K562 (cell line): ENCODE measurements around the gene COA3. TPM values are rescaled to one million over a fixed set of nuclear protein-coding genes. Genes with fewer than 3 reads are reported as not detected.

Experiments used
- ATAC-seq: fragments of 200-7000 bp; cut with Tn5 transposase; 3 replicates; pipeline ENCODE4 v1.9.1; 2020; ENCODE audit warnings: moderate library complexity
- BruUV-seq: library from RNA; stranded (reverse); fragments of 400-500 nt; replicated peaks from 2 replicates; lab custom pipeline; 2021; lab: Mats Ljungman, UMichigan
- CTCF ChIA-PET: fragments of 300-600 bp; formaldehyde crosslinking; extraction: SDS; loops from one replicate; lab custom pipeline; 2021; ENCODE audit warnings: low intra/inter-chr PET ratio; lab: Yijun Ruan, JAX
- POLR2A ChIA-PET: fragments of 300-600, 350-650 bp; sonication (Branson Sonifier 250); formaldehyde crosslinking; extraction: SDS; loops from one replicate; lab custom pipeline; 2021; ENCODE audit warnings: antibody characterized with exemption, inconsistent platforms; lab: Yijun Ruan, JAX
- DNase-seq, 4 experiments: peaks; one replicate each; pipeline versions ENCODE4 v3.0.0 to v3.0.0-alpha.2; 2011 to 2018; ENCODE audit warnings: low spot score in 3 of 4, mixed read lengths in 3 of 4; ENCODE audit errors: extremely low read depth in 1 of 4
- FAIRE-seq: peaks from 2 replicates; lab custom pipeline; 2011; peaks lifted over from hg19 to GRCh38; lab: Jason Lieb, UNC
- H2AFZ ChIP-seq: 2 replicates; pipeline ENCODE4 v1.6.0; 2011; ENCODE audit warnings: low read depth, low read length, control low read depth, inconsistent platforms
- H3K27ac ChIP-seq: fragments of 200-600 bp; 3 replicates; pipeline ENCODE4 v1.8.0; 2011; ENCODE audit warnings: low read depth, mild to moderate bottlenecking, control low read depth, inconsistent platforms, low read length, moderate library complexity, mixed read lengths; ENCODE audit errors: extremely low read depth
- H3K27me3 ChIP-seq, 2 experiments: fragments of 300-600 bp in 1 of 2; 2 replicates in 1 of 2; 3 replicates in 1 of 2; pipeline versions ENCODE4 v1.6.0 to v1.8.0; 2011; ENCODE audit warnings: inconsistent platforms in 2 of 2, low read length in 2 of 2, mild to moderate bottlenecking in 1 of 2, mixed read lengths in 1 of 2, moderate library complexity in 1 of 2; ENCODE audit not compliant: control insufficient read depth in 2 of 2, insufficient read depth in 2 of 2
- H3K36me3 ChIP-seq: fragments of 300-600 bp; 3 replicates; pipeline ENCODE4 v1.8.0; 2011; ENCODE audit warnings: mild to moderate bottlenecking, low read length, inconsistent platforms; ENCODE audit not compliant: control insufficient read depth, insufficient read depth
- H3K4me1 ChIP-seq, 2 experiments: fragments of 200-600 bp in 1 of 2; replicated peaks in 1 of 2; 2 replicates in 1 of 2; 3 replicates in 1 of 2; pipeline versions ENCODE4 v1.5.1 to v1.8.0; 2011; ENCODE audit warnings: inconsistent platforms in 2 of 2, low read length in 2 of 2, mild to moderate bottlenecking in 1 of 2, mixed read lengths in 1 of 2, moderate library complexity in 1 of 2; ENCODE audit not compliant: control insufficient read depth in 2 of 2, insufficient read depth in 2 of 2
- H3K4me2 ChIP-seq: 2 replicates; pipeline ENCODE4 v1.6.1; 2011; ENCODE audit warnings: low read length, control low read depth, inconsistent platforms, mixed read lengths; ENCODE audit not compliant: insufficient read depth
- H3K4me3 ChIP-seq: fragments of 200-600 bp; sonication (generic), shearing (Covaris generic); 2 replicates; pipeline ENCODE4 v1.5.1; 2016; ENCODE audit warnings: control low read depth, inconsistent platforms
- H3K79me2 ChIP-seq: fragments of 200-600 bp; 3 replicates; pipeline ENCODE4 v1.8.0; 2011; ENCODE audit warnings: low read length, inconsistent platforms; ENCODE audit not compliant: control insufficient read depth, insufficient read depth
- H3K9ac ChIP-seq, 2 experiments: 2 replicates each; pipeline versions ENCODE4 v1.6.0 to v1.6.1; 2011; ENCODE audit warnings: low read depth in 2 of 2, low read length in 2 of 2, control low read depth in 1 of 2, inconsistent platforms in 1 of 2, mild to moderate bottlenecking in 1 of 2, mixed read lengths in 1 of 2; ENCODE audit not compliant: insufficient read depth in 1 of 2
- H3K9me1 ChIP-seq: one replicate; pipeline ENCODE4 v1.6.0; 2011; ENCODE audit warnings: inconsistent platforms, mild to moderate bottlenecking, low read length, moderate library complexity; ENCODE audit not compliant: control insufficient read depth, insufficient read depth
- H3K9me3 ChIP-seq: replicated peaks from 2 replicates; pipeline ENCODE4 v1.5.1; 2011; ENCODE audit warnings: low read depth, low read length, inconsistent platforms; ENCODE audit not compliant: control insufficient read depth, insufficient read depth
- H4K20me1 ChIP-seq: replicated peaks from 2 replicates; pipeline ENCODE4 v1.6.1; 2011; ENCODE audit warnings: low read length, inconsistent platforms, mixed read lengths; ENCODE audit not compliant: control insufficient read depth, insufficient read depth
- CEBPG ChIP-seq, 3 experiments: fragments of 200-800 bp in 1 of 3; sonication (Bioruptor generic) in 1 of 3; sonication (generic) in 1 of 3; formaldehyde crosslinking in 1 of 3; IDR thresholded peaks in 2 of 3; conservative IDR thresholded peaks in 1 of 3; 2 replicates each; pipeline versions ENCODE4 v1.6.1 to v1.8.0; 2016 to 2022; ENCODE audit warnings: missing compliant biosample characterization in 2 of 3, missing genetic modification characterization in 2 of 3, mild to moderate bottlenecking in 1 of 3, missing genetic modification reagents in 1 of 3
- CREBBP ChIP-seq: IDR thresholded peaks from one replicate; pipeline ENCODE4 v1.6.1; 2012; ENCODE audit warnings: low read depth, mild to moderate bottlenecking, control low read depth, inconsistent platforms, low read length
- ESRRB ChIP-seq: fragments of 250-450 bp; sonication (Bioruptor Pico); IDR thresholded peaks from 2 replicates; pipeline ENCODE4 v1.5.0; 2020; ENCODE audit warnings: mild to moderate bottlenecking, moderate library complexity, borderline replicate concordance
- MYNN ChIP-seq, 2 experiments: sonication (generic); formaldehyde crosslinking in 1 of 2; IDR thresholded peaks; 2 replicates each; pipeline versions ENCODE4 v1.5.0 to v1.6.1; 2016 to 2020; ENCODE audit warnings: antibody characterized with exemption in 1 of 2, missing genetic modification reagents in 1 of 2
- NBN ChIP-seq: fragments of 450-650 bp; IDR thresholded peaks from 2 replicates; pipeline ENCODE4 v1.6.1; 2016; ENCODE audit warnings: low read depth, mild to moderate bottlenecking
- NR2C2 ChIP-seq, 2 experiments: fragments of 200-800 bp in 1 of 2; sonication (Bioruptor generic) in 1 of 2; sonication (generic) in 1 of 2; formaldehyde crosslinking in 1 of 2; IDR thresholded peaks; 2 replicates each; pipeline versions ENCODE4 v1.6.1 to v1.8.0; 2016 to 2022; ENCODE audit warnings: mild to moderate bottlenecking in 1 of 2, missing compliant biosample characterization in 1 of 2, missing genetic modification characterization in 1 of 2, missing genetic modification reagents in 1 of 2
- PHB ChIP-seq: fragments of 250-450 bp; sonication (Bioruptor Pico); IDR thresholded peaks from 2 replicates; pipeline ENCODE4 v1.5.0; 2021
- ZBTB7A ChIP-seq: IDR thresholded peaks from 2 replicates; pipeline ENCODE4 v1.6.1; 2011; ENCODE audit warnings: low read depth, mild to moderate bottlenecking, low read length, moderate library complexity, borderline replicate concordance; ENCODE audit not compliant: control insufficient read depth
- ZNF316 ChIP-seq: fragments of 450-650 bp; IDR thresholded peaks from 2 replicates; pipeline ENCODE4 v1.6.1; 2016
- WGBS: fragments of 100-300 bp; shearing (Covaris generic); methylation state at CpG from one replicate; pipeline ENCODE4 v1.1.6; 2016; ENCODE audit warnings: low coverage, mixed read lengths; ENCODE audit not compliant: insufficient coverage; ENCODE audit errors: missing lambda C conversion rate; 5-methylcytosine and 5-hydroxymethylcytosine counted together
- in situ Hi-C: fragments of 300-500 bp; cut with MboI; formaldehyde crosslinking; loops from 4 replicates; pipeline ENCODE4 v1.15.0; 2018; ENCODE audit warnings: inconsistent platforms, mixed read lengths
- intact Hi-C: fragments of 100-400 bp; cut with micrococcal nuclease; formaldehyde crosslinking; loops from 2 replicates; pipeline ENCODE4 v1.14.2; 2022
- polyA plus RNA-seq, 8 experiments: library from polyadenylated mRNA; depleted of rRNA in 4 of 8; stranded (reverse) in 5 of 8; unstranded in 3 of 8; fragments of >200 nt; fragmentation: Nextera tagmentation in 2 of 8; fragmentation: Illumina TruSeq in 1 of 8; extraction: Ambion mirVana in 2 of 8; extraction: Trizol in 1 of 8; gene quantifications; 2 replicates each; pipeline versions ENCODE4 v1.2.1 to v1.2.3, GENCODE V29; 2011 to 2014; ENCODE audit warnings: inconsistent platforms in 1 of 8, missing spikeins in 1 of 8
- total RNA-seq, 7 experiments: library from RNA; depleted of rRNA in 6 of 7; stranded (reverse); fragments of >200 nt in 6 of 7; fragmentation: Illumina TruSeq in 2 of 7; extraction: Trizol in 2 of 7; gene quantifications; 2 replicates each; pipeline versions ENCODE4 v1.2.1 to v1.2.3, GENCODE V29; 2011 to 2021; ENCODE audit warnings: low replicate concordance in 1 of 7
- TF ChIP-seq, protein P1 (sequence below), 2 experiments: fragments of 450-650 bp in 1 of 2; sonication (generic) in 1 of 2; formaldehyde crosslinking in 1 of 2; IDR thresholded peaks in 1 of 2; conservative IDR thresholded peaks in 1 of 2; 2 replicates each; pipeline versions ENCODE4 v1.6.1 to v1.8.1; 2016 to 2023; ENCODE audit warnings: mild to moderate bottlenecking in 2 of 2, moderate library complexity in 2 of 2, inconsistent platforms in 1 of 2, missing genetic modification reagents in 1 of 2
- TF ChIP-seq, protein P2 (sequence below): fragments of 250-450 bp; sonication (Bioruptor Pico); IDR thresholded peaks from 2 replicates; pipeline ENCODE4 v1.8.0; 2022; ENCODE audit warnings: moderate library complexity, mild to moderate bottlenecking, inconsistent platforms
- TF ChIP-seq, protein P3 (sequence below): sonication (generic); formaldehyde crosslinking; IDR thresholded peaks from 2 replicates; pipeline ENCODE4 v1.8.0; 2022; ENCODE audit warnings: mild to moderate bottlenecking, missing genetic modification reagents

The COA3 gene
- total and polyA plus RNA-seq, 9 of the 15 experiments (the other 6 are each of a cell fraction or from before 2014, with no cell fraction given), result 49.6 to 153 (median 61.4) TPM

DNA sequence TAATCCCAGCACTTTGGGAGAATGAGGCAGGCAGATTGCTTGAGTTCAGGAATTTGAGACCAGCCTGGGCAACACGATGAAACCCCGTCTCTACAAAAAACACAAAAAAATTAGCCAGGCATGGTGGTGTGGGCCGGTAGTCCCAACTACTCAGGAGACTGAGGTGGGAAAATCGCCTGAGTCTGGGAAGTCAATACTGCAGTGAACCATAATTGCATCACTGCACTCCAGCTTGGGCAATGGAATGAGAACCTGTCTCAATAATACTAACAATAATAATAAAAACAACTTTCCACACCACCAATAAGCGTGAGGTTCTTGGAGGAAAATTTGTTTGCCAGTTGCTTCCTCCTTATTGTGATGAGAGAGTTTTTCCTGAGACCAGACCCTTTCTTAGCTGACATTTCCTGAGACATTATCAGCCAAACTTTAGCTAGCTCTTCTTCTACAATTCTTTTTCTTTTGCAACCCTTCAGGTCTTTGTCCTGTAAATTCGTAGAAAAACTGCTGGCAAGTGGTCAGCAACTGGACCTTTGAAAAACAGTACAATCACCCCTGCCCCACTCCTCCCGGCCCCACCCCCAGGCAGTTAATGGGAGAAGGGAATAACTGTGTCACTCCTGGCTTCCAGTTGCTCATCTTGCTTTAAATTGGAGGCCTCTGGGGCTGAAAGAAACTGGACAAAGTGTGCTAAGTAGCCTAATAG, 50.1 kb downstream of the COA3 start:
- peaks cover 3% of the 10 kb centered on the region; the same call in 1 of the 2 replicates for H4K20me1 ChIP-seq
- no peak for DNase-seq
- CTCF ChIA-PET, result no interaction called here
- no peak overlapping the region for H2AFZ ChIP-seq
- in situ Hi-C loops (no loop called here), intact Hi-C loops (no loop called here)
- no TSS peak for BruUV-seq
- no peaks in the 10 kb centered on the region for H3K36me3 ChIP-seq
- 25% methylated on average over 6 of the region's 7 CpGs for WGBS
- H3K9me1 ChIP-seq, result no peaks in the 10 kb centered on the region
- no peak overlapping the region for H3K4me3 ChIP-seq
- no peak for ATAC-seq
- POLR2A ChIA-PET, result interaction anchor here (0.6 to 1.7 kb wide), 4 partner anchors 12 to 384 kb away, joined by 3 to 6 read pairs (median 4); no protein-coding TSS in a partner anchor
- FAIRE-seq, result no peak
- H3K4me1 ChIP-seq, result peaks cover 24 to 28% of the 10 kb centered on the region in 2 experiments; a peak in 4 of 5 replicates
- H3K9ac ChIP-seq, result no peak overlapping the region
- H3K79me2 ChIP-seq, result peaks cover 14% of the 10 kb centered on the region; the same call in 2 of the 3 replicates
- H3K4me2 ChIP-seq, result no peak overlapping the region
- no peak overlapping the region for H3K27ac ChIP-seq
- no peaks in the 10 kb centered on the region for H3K9me3 ChIP-seq
- no peaks in the 10 kb centered on the region for H3K27me3 ChIP-seq
- TF ChIP-seq PHB (CRISPR knock-in tag), result no peak
- TF ChIP-seq NBN, result no peak
- TF ChIP-seq ZBTB7A, result no peak
- TF ChIP-seq, protein P1, sequence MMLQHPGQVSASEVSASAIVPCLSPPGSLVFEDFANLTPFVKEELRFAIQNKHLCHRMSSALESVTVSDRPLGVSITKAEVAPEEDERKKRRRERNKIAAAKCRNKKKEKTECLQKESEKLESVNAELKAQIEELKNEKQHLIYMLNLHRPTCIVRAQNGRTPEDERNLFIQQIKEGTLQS (IDR thresholded peaks at IDR 0.05), result peak; percentile 39; the same call in 1 of the 2 replicates
- TF ChIP-seq, protein P1 (CRISPR knock-in tag; conservative IDR thresholded peaks at IDR 0.05), result no peak
- TF ChIP-seq ESRRB (CRISPR knock-in tag), result no peak
- TF ChIP-seq CREBBP, result no peak
- TF ChIP-seq ZNF316, result no peak
- TF ChIP-seq, protein P2, sequence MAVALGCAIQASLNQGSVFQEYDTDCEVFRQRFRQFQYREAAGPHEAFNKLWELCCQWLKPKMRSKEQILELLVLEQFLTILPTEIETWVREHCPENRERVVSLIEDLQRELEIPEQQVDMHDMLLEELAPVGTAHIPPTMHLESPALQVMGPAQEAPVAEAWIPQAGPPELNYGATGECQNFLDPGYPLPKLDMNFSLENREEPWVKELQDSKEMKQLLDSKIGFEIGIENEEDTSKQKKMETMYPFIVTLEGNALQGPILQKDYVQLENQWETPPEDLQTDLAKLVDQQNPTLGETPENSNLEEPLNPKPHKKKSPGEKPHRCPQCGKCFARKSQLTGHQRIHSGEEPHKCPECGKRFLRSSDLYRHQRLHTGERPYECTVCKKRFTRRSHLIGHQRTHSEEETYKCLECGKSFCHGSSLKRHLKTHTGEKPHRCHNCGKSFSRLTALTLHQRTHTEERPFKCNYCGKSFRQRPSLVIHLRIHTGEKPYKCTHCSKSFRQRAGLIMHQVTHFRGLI (CRISPR knock-in tag), result no peak
- TF ChIP-seq NR2C2 (CRISPR knock-in tag; IDR thresholded peaks at IDR 0.05), result no peak
- no peak for TF ChIP-seq NR2C2 (tag; IDR thresholded peaks at IDR 0.05)
- TF ChIP-seq CEBPG (CRISPR knock-in tag; IDR thresholded peaks at IDR 0.05), result no peak
- TF ChIP-seq CEBPG (tag; conservative IDR thresholded peaks at IDR 0.05 in 1 of 2, IDR thresholded peaks at IDR 0.05 in 1 of 2), result peak; percentile 29; a peak in 1 of 4 replicates
- TF ChIP-seq MYNN (IDR thresholded peaks at IDR 0.05), result no peak
- no peak for TF ChIP-seq MYNN (CRISPR knock-in tag; IDR thresholded peaks at IDR 0.05)
- TF ChIP-seq, protein P3, sequence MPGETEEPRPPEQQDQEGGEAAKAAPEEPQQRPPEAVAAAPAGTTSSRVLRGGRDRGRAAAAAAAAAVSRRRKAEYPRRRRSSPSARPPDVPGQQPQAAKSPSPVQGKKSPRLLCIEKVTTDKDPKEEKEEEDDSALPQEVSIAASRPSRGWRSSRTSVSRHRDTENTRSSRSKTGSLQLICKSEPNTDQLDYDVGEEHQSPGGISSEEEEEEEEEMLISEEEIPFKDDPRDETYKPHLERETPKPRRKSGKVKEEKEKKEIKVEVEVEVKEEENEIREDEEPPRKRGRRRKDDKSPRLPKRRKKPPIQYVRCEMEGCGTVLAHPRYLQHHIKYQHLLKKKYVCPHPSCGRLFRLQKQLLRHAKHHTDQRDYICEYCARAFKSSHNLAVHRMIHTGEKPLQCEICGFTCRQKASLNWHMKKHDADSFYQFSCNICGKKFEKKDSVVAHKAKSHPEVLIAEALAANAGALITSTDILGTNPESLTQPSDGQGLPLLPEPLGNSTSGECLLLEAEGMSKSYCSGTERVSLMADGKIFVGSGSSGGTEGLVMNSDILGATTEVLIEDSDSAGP (CRISPR knock-in tag), result no peak
